Neural crest cell (in vitro differentiated cells): ENCODE data around the gene CALCA. TPM values are rescaled to one million over a fixed set of nuclear protein-coding genes. Genes with fewer than 3 reads are reported as not detected.
"Not testable (repeated sequence)": the region's sequence is repeated elsewhere in the genome, so short reads cannot be mapped to it uniquely, and the experiment has no call there.

Experiments used
- DNase-seq: peaks from one replicate; pipeline ENCODE4 v3.0.0; 2021; ENCODE audit warnings: low read depth, mixed read lengths, low spot score
- H3K27ac Mint-ChIP-seq: one replicate; pipeline ENCODE4 v1.8.0; 2021; ENCODE audit warnings: mild to moderate bottlenecking, mixed read lengths; ENCODE audit not compliant: unreplicated experiment
- H3K27me3 Mint-ChIP-seq: 2 replicates; pipeline ENCODE4 v1.8.0; 2021; ENCODE audit warnings: low read depth, mild to moderate bottlenecking, mixed read lengths
- H3K36me3 Mint-ChIP-seq: 2 replicates; pipeline ENCODE4 v1.8.0; 2021; ENCODE audit warnings: low read depth, mild to moderate bottlenecking, mixed read lengths
- H3K4me1 Mint-ChIP-seq: 2 replicates; pipeline ENCODE4 v1.8.0; 2021; ENCODE audit warnings: mixed read lengths
- H3K4me3 Mint-ChIP-seq: one replicate; pipeline ENCODE4 v1.8.0; 2021; ENCODE audit warnings: mild to moderate bottlenecking, mixed read lengths
- H3K9me3 Mint-ChIP-seq: 2 replicates; pipeline ENCODE4 v1.8.0; 2021; ENCODE audit warnings: mixed read lengths
- long read RNA-seq: library from polyadenylated mRNA; unstranded; transcript quantifications from one replicate; pipeline ENCODE4 v2.0.0, GENCODE V29; 2020
- total RNA-seq: library from RNA; stranded (reverse); gene quantifications from 2 replicates; pipeline ENCODE4 v1.2.1, GENCODE V29; 2021
- TF ChIP-seq, protein P1 (sequence below): fragments of 200-600 bp; sonication (generic); conservative IDR thresholded peaks from 2 replicates; pipeline ENCODE4 v1.5.0; 2021; ENCODE audit warnings: antibody characterized with exemption, mild to moderate bottlenecking

CALCA gene, protein sequence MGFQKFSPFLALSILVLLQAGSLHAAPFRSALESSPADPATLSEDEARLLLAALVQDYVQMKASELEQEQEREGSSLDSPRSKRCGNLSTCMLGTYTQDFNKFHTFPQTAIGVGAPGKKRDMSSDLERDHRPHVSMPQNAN
- not detected in 2 replicates for total RNA-seq
- long read RNA-seq, result 0 reads

DNA sequence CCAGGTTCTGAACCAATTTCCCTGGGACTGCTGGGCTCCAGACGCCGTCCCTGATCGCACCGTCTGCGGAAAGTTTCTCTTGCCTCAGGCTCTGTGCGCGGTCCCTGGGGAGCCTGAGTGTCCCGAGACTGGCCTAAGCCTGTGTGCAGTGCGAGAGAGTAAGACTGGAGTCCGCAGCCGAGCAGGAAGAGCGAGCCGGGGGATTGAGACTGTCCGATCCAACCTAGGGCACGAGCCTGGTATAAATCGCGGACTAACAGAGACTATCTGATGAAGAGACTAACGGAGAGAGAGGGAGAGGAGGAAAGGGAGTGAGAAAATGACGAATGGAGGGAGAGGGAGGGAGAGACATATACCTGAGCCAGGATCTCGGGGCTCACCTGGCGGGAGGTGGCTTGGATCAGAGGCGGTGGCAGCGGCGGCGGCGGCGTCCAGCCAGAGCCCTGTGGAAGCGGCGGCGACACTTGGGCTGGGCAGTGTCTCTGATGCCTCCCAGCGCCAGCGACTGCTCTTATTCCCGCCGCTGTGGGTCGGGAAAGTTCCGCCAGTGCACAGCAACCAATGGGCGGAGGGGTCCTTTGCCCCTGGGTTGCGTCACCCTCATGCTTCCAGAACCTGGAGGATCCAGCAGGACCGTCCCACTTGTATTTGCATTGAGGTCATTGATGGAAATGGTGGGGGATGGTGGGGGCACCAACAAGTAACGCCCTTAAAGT, at the start of gene CALCA:
TSS of gene CALCA (minus strand) at position 487 of the 716 bp plus-strand sequence. CDS start 1,159 bp downstream, outside the sequence.
- Mint-ChIP-seq H3K9me3 (no peaks in the 10 kb centered on the region), H3K27ac (peak within 1 kb of the TSS; percentile 7), H3K27me3 (peaks cover 95% of the 10 kb centered on the region), H3K4me3 (peak within 1 kb of the TSS; percentile 76), H3K4me1 (peaks cover 30% of the 10 kb centered on the region), H3K36me3 (no peaks in the 10 kb centered on the region)
- TF ChIP-seq, protein P1, sequence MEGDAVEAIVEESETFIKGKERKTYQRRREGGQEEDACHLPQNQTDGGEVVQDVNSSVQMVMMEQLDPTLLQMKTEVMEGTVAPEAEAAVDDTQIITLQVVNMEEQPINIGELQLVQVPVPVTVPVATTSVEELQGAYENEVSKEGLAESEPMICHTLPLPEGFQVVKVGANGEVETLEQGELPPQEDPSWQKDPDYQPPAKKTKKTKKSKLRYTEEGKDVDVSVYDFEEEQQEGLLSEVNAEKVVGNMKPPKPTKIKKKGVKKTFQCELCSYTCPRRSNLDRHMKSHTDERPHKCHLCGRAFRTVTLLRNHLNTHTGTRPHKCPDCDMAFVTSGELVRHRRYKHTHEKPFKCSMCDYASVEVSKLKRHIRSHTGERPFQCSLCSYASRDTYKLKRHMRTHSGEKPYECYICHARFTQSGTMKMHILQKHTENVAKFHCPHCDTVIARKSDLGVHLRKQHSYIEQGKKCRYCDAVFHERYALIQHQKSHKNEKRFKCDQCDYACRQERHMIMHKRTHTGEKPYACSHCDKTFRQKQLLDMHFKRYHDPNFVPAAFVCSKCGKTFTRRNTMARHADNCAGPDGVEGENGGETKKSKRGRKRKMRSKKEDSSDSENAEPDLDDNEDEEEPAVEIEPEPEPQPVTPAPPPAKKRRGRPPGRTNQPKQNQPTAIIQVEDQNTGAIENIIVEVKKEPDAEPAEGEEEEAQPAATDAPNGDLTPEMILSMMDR, result no peak
- no peak for DNase-seq

DNA sequence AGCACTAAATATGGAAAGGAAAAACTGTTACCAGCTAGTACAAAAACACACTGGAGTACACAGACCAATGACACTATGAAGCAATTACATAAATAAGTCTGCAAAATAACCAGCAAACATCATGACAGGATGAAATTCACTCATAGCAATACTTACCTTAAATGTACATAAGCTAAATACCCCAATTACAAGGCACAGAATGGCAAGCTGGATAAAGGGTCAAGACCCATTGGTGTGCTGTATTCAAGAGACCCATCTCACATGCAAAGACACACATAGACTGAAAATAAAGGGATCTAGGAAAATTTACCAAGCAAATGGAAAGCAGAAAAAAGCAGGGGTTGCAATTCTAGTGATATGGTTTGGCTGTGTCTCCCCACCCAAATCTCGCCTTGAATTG, 44.0 kb upstream of the CALCA start:
- H3K9me3 Mint-ChIP-seq, result peaks cover 38% of the 10 kb centered on the region

DNA sequence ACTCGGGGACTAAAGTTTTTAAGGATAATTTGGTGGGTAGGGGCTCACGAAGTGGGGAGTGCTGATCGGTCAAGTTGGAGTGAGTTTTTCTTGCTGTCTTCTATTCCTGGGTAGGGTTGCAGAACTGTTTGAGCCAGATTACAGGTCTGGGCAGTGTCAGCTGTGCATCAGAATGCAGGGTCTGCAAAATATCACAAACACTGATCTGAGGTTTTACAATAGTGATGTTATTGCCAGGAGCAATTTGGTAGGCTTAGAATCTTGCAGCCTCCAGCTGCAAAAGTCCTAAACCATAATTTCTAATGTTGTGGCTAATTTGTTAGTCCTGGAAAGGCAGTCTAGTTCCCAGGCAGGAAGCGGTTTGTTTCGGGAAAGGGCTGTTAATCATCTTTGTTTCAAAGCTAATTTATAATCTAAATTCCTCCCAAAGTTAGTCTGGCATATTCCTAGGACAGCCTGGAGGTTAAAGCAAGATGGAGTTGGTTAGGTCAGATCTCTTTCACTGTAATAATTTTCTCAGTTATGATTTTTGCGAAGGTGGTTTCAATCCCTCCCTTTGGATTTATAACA, 39.7 kb upstream of the CALCA start:
- no peak overlapping the region for H3K4me3 Mint-ChIP-seq
- peaks cover 6% of the 10 kb centered on the region for H3K36me3 Mint-ChIP-seq
- TF ChIP-seq, protein P1, result no peak
- peaks cover 2% of the 10 kb centered on the region for H3K27me3 Mint-ChIP-seq
- no peak overlapping the region for H3K27ac Mint-ChIP-seq
- H3K9me3 Mint-ChIP-seq, result peaks cover 15% of the 10 kb centered on the region
- peaks cover 22% of the 10 kb centered on the region for H3K4me1 Mint-ChIP-seq
- DNase-seq, result no peak

More for the DNA sequence above, 44.0 kb upstream of the CALCA start:
- TF ChIP-seq, protein P1, result no peak
- DNase-seq, result no peak
- H3K4me3 Mint-ChIP-seq, result no peak overlapping the region
- H3K4me1 Mint-ChIP-seq, result peaks cover 5% of the 10 kb centered on the region
- H3K27me3 Mint-ChIP-seq, result peaks cover 2% of the 10 kb centered on the region
- peaks cover 10% of the 10 kb centered on the region for H3K36me3 Mint-ChIP-seq
- no peak overlapping the region for H3K27ac Mint-ChIP-seq

DNA sequence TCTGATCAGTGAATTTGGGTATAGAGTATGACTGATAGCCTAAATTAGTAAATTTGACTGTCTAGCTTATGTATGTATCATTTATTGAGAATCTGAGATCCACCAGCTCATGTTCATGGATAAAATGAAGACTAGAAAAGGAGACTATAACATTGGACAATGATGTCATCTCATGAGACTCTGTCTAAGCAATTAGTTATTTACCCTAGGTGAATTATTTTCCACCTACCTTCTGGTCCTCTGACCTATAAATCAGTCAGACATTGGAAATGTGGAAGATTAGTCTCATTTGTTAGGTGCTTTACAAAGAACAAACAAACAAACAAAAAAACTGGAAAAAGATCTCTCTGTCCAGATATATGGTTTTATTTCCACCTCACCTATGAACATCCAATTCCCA, 38.7 kb upstream of the CALCA start:
- no peak overlapping the region for H3K27ac Mint-ChIP-seq
- H3K27me3 Mint-ChIP-seq, result peaks cover 2% of the 10 kb centered on the region
- H3K9me3 Mint-ChIP-seq, result peaks cover 6% of the 10 kb centered on the region
- TF ChIP-seq, protein P1, result no peak
- no peak for DNase-seq
- H3K36me3 Mint-ChIP-seq, result peaks cover 4% of the 10 kb centered on the region
- no peak overlapping the region for H3K4me3 Mint-ChIP-seq
- H3K4me1 Mint-ChIP-seq, result peaks cover 22% of the 10 kb centered on the region

DNA sequence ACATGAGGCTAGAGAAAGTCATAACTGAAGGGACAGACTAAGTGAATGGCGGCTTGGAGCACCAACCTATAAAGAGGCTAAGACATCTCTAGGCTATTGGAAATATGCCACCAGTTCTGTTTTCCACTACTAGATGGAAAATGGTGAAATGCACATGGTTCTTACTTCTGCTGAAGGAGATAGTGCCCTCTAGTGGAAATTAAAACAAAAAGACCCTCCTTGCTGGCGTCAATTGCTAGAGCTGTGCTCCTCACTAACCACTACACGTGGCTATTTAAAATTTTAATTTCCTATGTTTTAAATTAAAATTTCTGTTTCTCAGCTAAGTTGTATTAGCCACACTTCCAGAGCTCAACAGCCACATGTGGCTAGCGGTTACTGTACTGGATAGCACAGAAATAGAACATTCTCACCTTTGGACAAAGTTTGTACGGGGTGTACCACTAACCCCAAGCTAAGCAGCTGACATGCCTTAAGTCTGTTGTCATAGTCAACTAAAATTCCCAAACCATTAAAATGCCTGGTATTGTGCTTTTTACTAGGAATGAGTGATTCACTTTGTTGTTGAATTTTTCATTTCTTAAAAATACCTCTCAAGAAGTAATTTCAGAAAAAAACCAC, 34.1 kb upstream of the CALCA start:
- TF ChIP-seq, protein P1, result peak; percentile 69
- no peak for DNase-seq
- peaks cover 17% of the 10 kb centered on the region for H3K4me1 Mint-ChIP-seq

DNA sequence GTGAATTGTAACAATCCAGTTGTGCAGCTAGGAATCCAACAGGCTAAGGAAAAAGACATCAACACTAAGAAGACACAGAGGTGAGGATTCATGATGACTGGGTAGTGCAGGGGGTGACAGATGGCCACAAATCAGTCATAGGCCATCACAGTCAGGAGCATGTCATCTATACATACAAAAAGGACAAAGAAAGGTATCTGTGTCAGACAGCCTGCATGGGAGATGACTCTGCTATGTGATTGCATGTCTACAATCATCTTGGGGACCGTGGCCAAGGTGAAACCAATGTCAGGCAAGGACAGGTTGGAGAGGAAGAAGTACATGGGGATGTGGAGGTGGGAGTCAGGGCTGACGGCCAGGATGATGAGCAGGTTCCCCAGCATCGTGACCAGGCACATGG, 16.0 kb upstream of the CALCA start:
- DNase-seq, result not testable (repeated sequence)

More for the DNA sequence above, 34.1 kb upstream of the CALCA start:
- Mint-ChIP-seq H3K27me3 (peaks cover 16% of the 10 kb centered on the region), H3K36me3 (no peaks in the 10 kb centered on the region), H3K9me3 (no peaks in the 10 kb centered on the region), H3K4me3 (no peak overlapping the region), H3K27ac (no peak overlapping the region)

More for the DNA sequence above, 16.0 kb upstream of the CALCA start:
- H3K27ac Mint-ChIP-seq, H3K36me3 Mint-ChIP-seq, H3K4me1 Mint-ChIP-seq, H3K4me3 Mint-ChIP-seq, H3K9me3 Mint-ChIP-seq: not testable (repeated sequence)
- H3K27me3 Mint-ChIP-seq, result peaks cover 31% of the 10 kb centered on the region
